ENCODE data around the gene ATXN1.

GRCh38 chr6:16681260-16681873, 79.9 kb downstream of the ATXN1 start:
- TF ChIP-seq POLR2A (IDR thresholded peaks at IDR 0.05; ENCODE audit: insufficient read depth in 1 of 2, low read depth in 2 of 2, low read length in 2 of 2): no peak
- TF ChIP-seq ZNF143 (CRISPR knock-in tag; IDR thresholded peaks at IDR 0.05): no peak
- no peak for TF ChIP-seq CTCF (CRISPR knock-in tag; IDR thresholded peaks at IDR 0.05)
- TF ChIP-seq CBX2 (IDR thresholded peaks at IDR 0.05; ENCODE audit: low read depth, low read length): no peak
- TF ChIP-seq CBX2 (CRISPR knock-in tag; IDR thresholded peaks at IDR 0.05; ENCODE audit: low read depth): no peak
- TF ChIP-seq ZFP1 (CRISPR knock-in tag; IDR thresholded peaks at IDR 0.05): no peak
- no peak for TF ChIP-seq SIN3A (IDR thresholded peaks at IDR 0.05; ENCODE audit: borderline replicate concordance, low read depth, low read length)
- TF ChIP-seq ZNF121 (CRISPR knock-in tag; IDR thresholded peaks at IDR 0.05): no peak
- TF ChIP-seq TAF1 (CRISPR knock-in tag; IDR thresholded peaks at IDR 0.05): no peak
- TF ChIP-seq SOX6 (IDR thresholded peaks at IDR 0.05): no peak
- peak; percentile 27; the same call in 1 of the 2 replicates for TF ChIP-seq SOX6 (CRISPR knock-in tag; IDR thresholded peaks at IDR 0.05)
- TF ChIP-seq ZNF136 (CRISPR knock-in tag; IDR thresholded peaks at IDR 0.05; ENCODE audit: low read depth): no peak
- TF ChIP-seq ZBTB34 (CRISPR knock-in tag; IDR thresholded peaks at IDR 0.05): no peak
- TF ChIP-seq ZNF704 (CRISPR knock-in tag; IDR thresholded peaks at IDR 0.05; ENCODE audit: borderline replicate concordance): no peak
